ENCODE measurements around the gene IQCE. TPM values are rescaled to one million over a fixed set of nuclear protein-coding genes. Genes with fewer than 3 reads are reported as not detected.

The IQCE gene
- total RNA-seq, 4 donors from 2014 or later = 27.2 to 187 (median 55.5) TPM

DNA sequence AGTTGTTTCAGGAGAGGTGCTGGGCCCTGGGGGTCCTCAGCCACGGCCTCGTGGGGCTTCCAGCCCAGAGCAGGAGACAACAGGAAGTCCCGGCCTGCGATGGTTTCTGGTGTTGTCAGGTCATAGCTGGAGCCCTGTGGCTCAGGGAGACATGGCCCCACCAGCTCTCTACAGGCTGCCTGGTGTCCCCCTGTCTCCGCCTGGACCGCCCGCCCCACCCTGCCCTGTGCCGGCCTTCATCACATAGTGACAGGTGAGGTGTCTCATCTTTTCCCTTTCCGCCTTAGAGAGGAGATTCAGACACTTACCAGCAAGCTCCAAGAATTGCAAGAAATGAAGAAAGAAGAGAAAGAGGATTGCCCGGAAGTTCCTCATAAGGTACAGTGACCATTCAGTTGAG, 35.8 kb downstream of the IQCE start:
- in situ Hi-C loops (cut with MboI; ENCODE audit: low pct_ligation_motif_present in 1 of 4, low pct_unique_long_range_greater_than_20kb in 1 of 4, low sequenced_read_pairs in 3 of 4) = no loop called here
- Histone ChIP-seq H3K4me1 (no peaks in the 10 kb centered on the region), H3K27ac (no peak overlapping the region), H3K9me3 (no peaks in the 10 kb centered on the region), H3K27me3 (no peaks in the 10 kb centered on the region), H3K36me3 (peaks cover 0 to 33% (median 12%) of the 10 kb centered on the region in 4 donors), H3K4me3 (no peak overlapping the region)
- TF ChIP-seq POLR2AphosphoS5 (IDR thresholded peaks at IDR 0.05) = no peak
- no peak for TF ChIP-seq POLR2A (IDR thresholded peaks at IDR 0.05)
- TF ChIP-seq, protein P1, sequence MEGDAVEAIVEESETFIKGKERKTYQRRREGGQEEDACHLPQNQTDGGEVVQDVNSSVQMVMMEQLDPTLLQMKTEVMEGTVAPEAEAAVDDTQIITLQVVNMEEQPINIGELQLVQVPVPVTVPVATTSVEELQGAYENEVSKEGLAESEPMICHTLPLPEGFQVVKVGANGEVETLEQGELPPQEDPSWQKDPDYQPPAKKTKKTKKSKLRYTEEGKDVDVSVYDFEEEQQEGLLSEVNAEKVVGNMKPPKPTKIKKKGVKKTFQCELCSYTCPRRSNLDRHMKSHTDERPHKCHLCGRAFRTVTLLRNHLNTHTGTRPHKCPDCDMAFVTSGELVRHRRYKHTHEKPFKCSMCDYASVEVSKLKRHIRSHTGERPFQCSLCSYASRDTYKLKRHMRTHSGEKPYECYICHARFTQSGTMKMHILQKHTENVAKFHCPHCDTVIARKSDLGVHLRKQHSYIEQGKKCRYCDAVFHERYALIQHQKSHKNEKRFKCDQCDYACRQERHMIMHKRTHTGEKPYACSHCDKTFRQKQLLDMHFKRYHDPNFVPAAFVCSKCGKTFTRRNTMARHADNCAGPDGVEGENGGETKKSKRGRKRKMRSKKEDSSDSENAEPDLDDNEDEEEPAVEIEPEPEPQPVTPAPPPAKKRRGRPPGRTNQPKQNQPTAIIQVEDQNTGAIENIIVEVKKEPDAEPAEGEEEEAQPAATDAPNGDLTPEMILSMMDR (IDR thresholded peaks at IDR 0.05) = no peak
- no peak for TF ChIP-seq EP300 (IDR thresholded peaks at IDR 0.05; ENCODE audit: low read depth)
- intact Hi-C loops (cut with DNase I; ENCODE audit: low total_unique reads) = no loop called here
- DNase-seq = no peak
- 94 to 100% methylated on average over 2 to 10 of the region's 10 CpGs for WGBS, 2 donors (ENCODE audit: low coverage in 1 of 2)

DNA sequence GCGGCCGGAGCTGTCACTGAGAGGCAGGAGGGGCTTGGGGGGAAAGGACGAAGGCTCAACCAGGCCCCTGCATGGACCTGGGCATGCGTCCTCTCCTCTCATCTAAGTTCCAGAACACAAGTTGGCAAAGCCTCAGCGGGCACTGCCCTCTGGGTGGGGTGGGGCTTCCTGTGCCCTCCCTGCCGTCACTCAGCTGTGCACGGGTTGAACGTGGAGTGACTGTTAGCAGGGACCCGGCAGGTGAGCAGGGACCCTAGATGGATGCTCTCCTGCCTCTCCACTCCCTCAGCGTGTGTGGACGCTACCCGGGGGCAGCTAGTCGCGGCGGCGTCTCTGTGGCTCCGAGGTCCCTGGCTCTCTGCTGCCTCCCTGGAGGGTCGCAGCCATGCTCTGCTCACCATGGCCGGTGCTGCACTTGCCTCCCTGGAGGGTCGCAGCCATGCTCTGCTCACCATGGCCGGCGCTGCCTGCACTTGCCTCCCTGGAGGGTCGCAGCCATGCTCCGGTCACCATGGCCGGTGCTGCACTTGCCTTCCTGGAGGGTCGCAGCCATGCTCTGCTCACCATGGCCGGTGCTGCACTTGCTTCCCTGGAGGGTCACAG, 36.6 kb downstream of the IQCE start:
- H3K27ac ChIP-seq = no peak overlapping the region
- no peak for DNase-seq
- whole genome bisulfite sequencing, 2 donors (ENCODE audit: low coverage in 1 of 2) = 87% methylated on average over 24 of the region's 27 CpGs; no CpG with 5 or more reads in 1 of the 2 donors
- no peaks in the 10 kb centered on the region for H3K4me1 ChIP-seq
- no peaks in the 10 kb centered on the region for H3K27me3 ChIP-seq
- TF ChIP-seq POLR2AphosphoS5 (IDR thresholded peaks at IDR 0.05) (no peak), POLR2A (IDR thresholded peaks at IDR 0.05) (no peak), EP300 (IDR thresholded peaks at IDR 0.05; ENCODE audit: low read depth) (no peak)
- TF ChIP-seq, protein P1 (IDR thresholded peaks at IDR 0.05) = no peak
- no peak overlapping the region for H3K4me3 ChIP-seq
- H3K36me3 ChIP-seq = peaks cover 0 to 30% (median 13%) of the 10 kb centered on the region in 4 donors
- intact Hi-C loops (cut with DNase I; ENCODE audit: low total_unique reads) (no loop called here), in situ Hi-C loops (cut with MboI; ENCODE audit: low pct_ligation_motif_present in 1 of 4, low pct_unique_long_range_greater_than_20kb in 1 of 4, low sequenced_read_pairs in 3 of 4) (no loop called here)
- H3K9me3 ChIP-seq = no peaks in the 10 kb centered on the region

DNA sequence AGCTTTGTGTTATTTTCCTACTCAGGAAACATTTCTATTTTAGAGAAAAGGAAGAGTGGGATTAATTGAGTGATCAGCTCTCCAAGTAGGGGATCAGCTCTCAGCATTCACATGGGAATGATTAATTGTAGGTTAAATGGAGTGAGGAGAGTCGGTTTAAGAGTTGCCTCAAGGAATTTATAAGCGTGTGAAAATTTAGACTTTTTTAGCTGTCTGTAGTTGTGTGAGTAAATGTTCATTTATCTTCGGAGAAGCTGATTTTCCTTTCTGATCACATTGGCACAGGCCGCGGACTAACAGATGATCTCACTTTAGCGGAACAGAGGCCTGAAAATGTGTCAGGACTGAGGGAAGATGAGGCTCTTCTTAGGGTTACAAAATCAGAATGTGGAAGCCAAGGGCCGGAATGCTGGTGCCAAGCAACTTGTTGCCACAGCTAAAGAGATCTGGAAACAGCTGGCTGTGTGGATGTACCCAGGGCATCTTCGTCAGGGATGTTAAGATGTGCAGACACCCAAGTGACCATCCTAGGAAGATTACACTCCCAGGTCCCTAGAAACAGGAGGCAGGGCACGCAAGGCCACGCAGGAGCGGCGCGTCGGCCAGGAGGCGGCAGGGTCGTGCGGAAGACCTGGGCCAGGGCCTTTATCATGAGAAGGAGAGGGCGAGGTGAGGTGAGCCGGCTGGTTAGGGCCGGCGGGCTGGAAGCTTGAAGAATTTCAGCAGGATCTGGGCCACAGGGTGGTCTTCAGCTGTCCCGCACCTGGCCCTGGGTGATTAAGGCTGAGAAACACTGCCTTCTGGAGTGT, 37.9 kb downstream of the IQCE start:
- no peaks in the 10 kb centered on the region for H3K4me1 ChIP-seq
- H3K36me3 ChIP-seq = peaks cover 0 to 30% (median 13%) of the 10 kb centered on the region in 4 donors
- WGBS, 2 donors (ENCODE audit: low coverage in 1 of 2) = 90 to 93% methylated on average over 7 to 22 of the region's 22 CpGs
- H3K9me3 ChIP-seq = no peaks in the 10 kb centered on the region
- no peak for DNase-seq
- no peak overlapping the region for H3K27ac ChIP-seq
- no peak overlapping the region for H3K4me3 ChIP-seq
- in situ Hi-C loops (cut with MboI; ENCODE audit: low pct_ligation_motif_present in 1 of 4, low pct_unique_long_range_greater_than_20kb in 1 of 4, low sequenced_read_pairs in 3 of 4) (no loop called here), intact Hi-C loops (cut with DNase I; ENCODE audit: low total_unique reads) (no loop called here)
- no peaks in the 10 kb centered on the region for H3K27me3 ChIP-seq
- TF ChIP-seq EP300 (IDR thresholded peaks at IDR 0.05; ENCODE audit: low read depth) (no peak), POLR2A (IDR thresholded peaks at IDR 0.05) (no peak), POLR2AphosphoS5 (IDR thresholded peaks at IDR 0.05) (no peak)
- TF ChIP-seq, protein P1 (IDR thresholded peaks at IDR 0.05) = no peak

DNA sequence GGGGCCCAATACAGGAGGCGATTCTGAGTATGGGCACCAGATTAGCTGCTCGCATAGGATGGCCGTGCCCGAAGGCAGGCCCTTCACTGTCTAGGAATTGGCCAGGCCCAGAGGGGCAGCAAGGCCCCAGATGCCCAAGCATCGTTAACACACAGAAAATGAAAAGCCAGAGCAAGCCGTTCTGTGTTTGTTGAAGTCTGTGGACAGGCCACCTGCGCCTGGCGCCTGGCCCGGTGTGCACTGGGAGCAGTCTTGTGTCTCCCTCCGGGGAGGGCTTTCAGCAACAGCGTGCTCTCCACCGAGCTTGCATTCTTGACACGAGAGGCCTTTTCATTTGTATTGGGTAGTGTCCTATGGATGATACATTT, 38.5 kb downstream of the IQCE start:
- intact Hi-C loops (cut with DNase I; ENCODE audit: low total_unique reads) (no loop called here), in situ Hi-C loops (cut with MboI; ENCODE audit: low pct_ligation_motif_present in 1 of 4, low pct_unique_long_range_greater_than_20kb in 1 of 4, low sequenced_read_pairs in 3 of 4) (no loop called here)
- no peak overlapping the region for H3K4me3 ChIP-seq
- WGBS, 2 donors (ENCODE audit: low coverage in 1 of 2) = 90% methylated on average over 4 to 13 of the region's 13 CpGs
- no peaks in the 10 kb centered on the region for H3K9me3 ChIP-seq
- no peak overlapping the region for H3K27ac ChIP-seq
- H3K27me3 ChIP-seq = no peaks in the 10 kb centered on the region
- H3K36me3 ChIP-seq = peaks cover 0 to 26% (median 13%) of the 10 kb centered on the region in 4 donors
- TF ChIP-seq POLR2A (IDR thresholded peaks at IDR 0.05) = no peak
- no peak for TF ChIP-seq EP300 (IDR thresholded peaks at IDR 0.05; ENCODE audit: low read depth)
- TF ChIP-seq POLR2AphosphoS5 (IDR thresholded peaks at IDR 0.05) = no peak
- TF ChIP-seq, protein P1 (IDR thresholded peaks at IDR 0.05) = no peak
- no peaks in the 10 kb centered on the region for H3K4me1 ChIP-seq
- DNase-seq = no peak
